HG03520 (cell line): ENCODE data around the gene PPP1R3F.
A peak's percentile ranks its signal among the peaks of the same experiment; 100 is the strongest.

Experiments used
- ATAC-seq: cut with Tn5 transposase; IDR thresholded peaks from one replicate; pipeline ENCODE4 v1.9.1; 2021; ENCODE audit warnings: mild to moderate bottlenecking, moderate library complexity; ENCODE audit not compliant: unreplicated experiment

PPP1R3F gene

GRCh38 chrX:49269767-49270248 lies at the start of gene PPP1R3F:
TSS of gene PPP1R3F (plus strand) at chrX:49269793. CDS start at chrX:49269870, 77 bp downstream.
- ATAC-seq: peak; percentile 22

GRCh38 chrX:49220100-49220499 lies 49.5 kb upstream of the PPP1R3F start:
- no peak for ATAC-seq

GRCh38 chrX:49221868-49222267 lies 47.7 kb upstream of the PPP1R3F start:
- ATAC-seq: no peak

- ATAC-seq: no peak
Measured at GRCh38 chrX:49225858-49226257, 43.7 kb upstream of the PPP1R3F start.

- no peak for ATAC-seq
Measured at GRCh38 chrX:49226946-49227345, 42.6 kb upstream of the PPP1R3F start.

- ATAC-seq: no peak
Measured at GRCh38 chrX:49227726-49228125, 41.9 kb upstream of the PPP1R3F start.

- no peak for ATAC-seq
Measured at GRCh38 chrX:49228185-49228584, 41.4 kb upstream of the PPP1R3F start.

- ATAC-seq: peak; percentile 45
Measured at GRCh38 chrX:49230500-49231232, 38.9 kb upstream of the PPP1R3F start.

GRCh38 chrX:49231333-49232000 lies 38.1 kb upstream of the PPP1R3F start:
- no peak for ATAC-seq

GRCh38 chrX:49232525-49232924 lies 37.1 kb upstream of the PPP1R3F start:
- no peak for ATAC-seq

GRCh38 chrX:49233176-49233575 lies 36.4 kb upstream of the PPP1R3F start, which contains the start of gene CACNA1F:
TSS of gene CACNA1F (minus strand) at chrX:49233340. CDS start at chrX:49233309, 31 bp downstream.
- no peak for ATAC-seq

GRCh38 chrX:49233887-49234555 lies 35.6 kb upstream of the PPP1R3F start:
- no peak for ATAC-seq

GRCh38 chrX:49237060-49237459 lies 32.5 kb upstream of the PPP1R3F start:
- no peak for ATAC-seq

- no peak for ATAC-seq
Measured at GRCh38 chrX:49238735-49239134, 30.9 kb upstream of the PPP1R3F start.

- ATAC-seq: no peak
Measured at GRCh38 chrX:49242545-49243066, 27.0 kb upstream of the PPP1R3F start.

GRCh38 chrX:49243166-49243565 lies 26.4 kb upstream of the PPP1R3F start:
- ATAC-seq: no peak

- no peak for ATAC-seq
Measured at GRCh38 chrX:49244207-49244606, 25.4 kb upstream of the PPP1R3F start.

GRCh38 chrX:49246541-49246940 lies 23.1 kb upstream of the PPP1R3F start:
- ATAC-seq: no peak

- no peak for ATAC-seq
Measured at GRCh38 chrX:49247346-49247745, 22.2 kb upstream of the PPP1R3F start.

GRCh38 chrX:49247916-49248811 lies 21.4 kb upstream of the PPP1R3F start:
- ATAC-seq: no peak
